ENCODE data around the gene C1QL4. TPM values are rescaled to one million over a fixed set of nuclear protein-coding genes. Genes with fewer than 3 reads are reported as not detected.

C1QL4 gene
- total and polyA plus RNA-seq, 2 donors (not counting 1 experiment from before 2014, with no cell fraction given): not detected

DNA sequence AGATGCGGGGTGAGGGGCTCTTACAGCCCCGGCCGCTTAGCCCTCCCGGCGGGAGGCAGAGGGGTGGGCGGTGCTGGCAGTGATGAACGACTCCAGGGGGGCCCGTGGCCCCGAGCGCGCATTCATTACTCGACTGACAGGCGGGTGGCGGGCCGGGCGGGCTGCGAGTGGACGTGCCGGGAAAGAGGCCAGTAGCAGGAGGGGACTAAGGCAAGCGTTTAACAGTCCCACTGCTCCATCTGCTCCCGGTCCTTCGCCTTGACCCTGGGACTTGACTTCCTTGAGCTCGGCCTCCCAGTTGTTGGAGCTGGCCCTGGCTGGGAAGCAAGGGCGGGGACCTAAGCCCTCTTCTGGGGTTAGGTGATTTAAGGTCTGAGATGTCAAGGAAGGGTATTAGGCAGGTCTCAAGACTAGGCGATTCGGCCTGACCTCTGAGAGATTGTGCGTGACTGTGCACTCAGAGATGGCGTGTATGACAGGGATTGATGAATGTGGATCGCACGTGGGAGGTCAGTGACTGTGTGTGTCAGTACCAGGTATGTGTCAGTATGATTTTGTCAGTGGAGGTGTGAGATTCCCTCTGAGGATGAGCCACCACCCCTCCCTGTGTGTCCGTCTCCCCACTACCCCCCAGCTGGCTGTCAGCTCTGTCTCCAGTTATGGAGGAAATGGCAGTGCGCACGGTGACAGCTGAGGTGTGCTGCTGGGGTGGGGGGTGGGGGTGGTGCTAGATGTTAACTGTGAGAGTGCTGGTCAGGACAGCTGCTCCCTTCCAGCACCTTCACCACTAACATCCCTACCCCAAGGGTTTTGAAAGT, 6.1 kb upstream of the C1QL4 start:
- Histone ChIP-seq H3K36me3 (replicated peaks in 1 of 2; ENCODE audit: control extremely low read depth in 1 of 2, control insufficient read depth in 1 of 2, extremely low read depth in 1 of 2, insufficient read depth in 2 of 2, low read length in 1 of 2) (no peaks in the 10 kb centered on the region), H4K20me1 (ENCODE audit: control insufficient read depth, insufficient read depth, low read length, poor library complexity, severe bottlenecking) (peaks cover 24% of the 10 kb centered on the region), H3K4me1 (ENCODE audit: control insufficient read depth in 2 of 2, insufficient read depth in 2 of 2, low read length in 2 of 2) (peaks cover 60 to 65% of the 10 kb centered on the region in 2 donors), H3K27ac (ENCODE audit: low read length in 2 of 2) (no peak overlapping the region), H3K4me2 (replicated peaks; ENCODE audit: low read depth, low read length, poor library complexity, severe bottlenecking) (peak overlapping the region; percentile 89), H2AFZ (ENCODE audit: insufficient read depth, low read depth, low read length, poor library complexity, severe bottlenecking) (peak overlapping the region; percentile 58), H3K27me3 (replicated peaks in 1 of 4; ENCODE audit: control extremely low read depth in 1 of 4, control insufficient read depth in 3 of 4, insufficient read depth in 4 of 4, low read length in 3 of 4) (peaks cover 0 to 89% (median 47%) of the 10 kb centered on the region in 4 experiments), H3K9ac (ENCODE audit: low read length) (peak overlapping the region; percentile 42), H3K4me3 (ENCODE audit: control extremely low read depth in 1 of 5, extremely low read depth in 1 of 5, insufficient read depth in 1 of 5, low read depth in 2 of 5, low read length in 4 of 5) (peak overlapping the region in 4 of 5 experiments; percentile 29 to 51 (median 44)), H3K9me3 (ENCODE audit: control extremely low read depth in 1 of 3, control insufficient read depth in 2 of 3, insufficient read depth in 1 of 3, low read length in 2 of 3) (peaks cover 0 to 31% (median 0%) of the 10 kb centered on the region in 3 donors), H3K79me2 (ENCODE audit: control insufficient read depth, insufficient read depth, low read length) (no peaks in the 10 kb centered on the region)
- no peaks in the 10 kb centered on the region for H3K9me3 Mint-ChIP-seq (ENCODE audit: insufficient read depth)
- POLR2A ChIA-PET: interaction anchor here (0.6 to 0.7 kb wide), 2 partner anchors 11 to 236 kb away, joined by 3 to 6 read pairs; no protein-coding TSS in a partner anchor
- CTCF ChIA-PET: interaction anchor here (0.6 to 4.0 kb wide), 20 partner anchors 7 to 258 kb away, joined by 3 to 74 read pairs (median 6); partner anchors contain the start of genes SPATS2 and TROAP
- peak overlapping the region; percentile 86 for H3K4me3 Mint-ChIP-seq
- peaks cover 48% of the 10 kb centered on the region for H3K27me3 Mint-ChIP-seq
- intact Hi-C loops (cut with micrococcal nuclease): loop anchor here (1.0 to 10.0 kb wide), 3 partner anchors 55 to 502 kb away; partner anchors contain the start of genes BCDIN3D and DHH
- H3K27ac Mint-ChIP-seq: peak overlapping the region; percentile 56
- DNase-seq: peak; percentile 52
- peaks cover 57% of the 10 kb centered on the region for H3K4me1 Mint-ChIP-seq
- TF ChIP-seq EZH2 (IDR thresholded peaks at IDR 0.05; ENCODE audit: borderline replicate concordance, insufficient read depth, low read depth, low read length, poor library complexity, severe bottlenecking): peak; percentile 20
- TF ChIP-seq, protein P1, sequence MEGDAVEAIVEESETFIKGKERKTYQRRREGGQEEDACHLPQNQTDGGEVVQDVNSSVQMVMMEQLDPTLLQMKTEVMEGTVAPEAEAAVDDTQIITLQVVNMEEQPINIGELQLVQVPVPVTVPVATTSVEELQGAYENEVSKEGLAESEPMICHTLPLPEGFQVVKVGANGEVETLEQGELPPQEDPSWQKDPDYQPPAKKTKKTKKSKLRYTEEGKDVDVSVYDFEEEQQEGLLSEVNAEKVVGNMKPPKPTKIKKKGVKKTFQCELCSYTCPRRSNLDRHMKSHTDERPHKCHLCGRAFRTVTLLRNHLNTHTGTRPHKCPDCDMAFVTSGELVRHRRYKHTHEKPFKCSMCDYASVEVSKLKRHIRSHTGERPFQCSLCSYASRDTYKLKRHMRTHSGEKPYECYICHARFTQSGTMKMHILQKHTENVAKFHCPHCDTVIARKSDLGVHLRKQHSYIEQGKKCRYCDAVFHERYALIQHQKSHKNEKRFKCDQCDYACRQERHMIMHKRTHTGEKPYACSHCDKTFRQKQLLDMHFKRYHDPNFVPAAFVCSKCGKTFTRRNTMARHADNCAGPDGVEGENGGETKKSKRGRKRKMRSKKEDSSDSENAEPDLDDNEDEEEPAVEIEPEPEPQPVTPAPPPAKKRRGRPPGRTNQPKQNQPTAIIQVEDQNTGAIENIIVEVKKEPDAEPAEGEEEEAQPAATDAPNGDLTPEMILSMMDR (IDR thresholded peaks at IDR 0.05): no peak
- ATAC-seq (ENCODE audit: low read depth): no peak
- 2% methylated on average over 30 of the region's 33 CpGs for WGBS (ENCODE audit: insufficient coverage)
